ENCODE measurements around the gene NDC1. TPM values are rescaled to one million over a fixed set of nuclear protein-coding genes. Genes with fewer than 3 reads are reported as not detected.

The NDC1 gene
- total and polyA plus RNA-seq, 12 donors: 2.0 to 8.0 (median 5.7) TPM

- DNase-seq (no peak), ATAC-seq (no peak)
- Histone ChIP-seq H3K27ac (no peak overlapping the region), H3K9me3 (no peaks in the 10 kb centered on the region), H3K4me1 (no peaks in the 10 kb centered on the region), H3K27me3 (peaks cover 0 to 34% (median 18%) of the 10 kb centered on the region in 7 donors), H3K4me3 (no peak overlapping the region), H3K36me3 (no peaks in the 10 kb centered on the region)
- no peak for TF ChIP-seq CTCF (IDR thresholded peaks at IDR 0.05)
- intact Hi-C loops (cut with DNase I): no loop called here
- 73 to 75% methylated on average over 2 of the region's 2 CpGs for WGBS, 2 donors
Observed at GRCh38 chr1:53719469-53719868, 118.6 kb downstream of the NDC1 start.

GRCh38 chr1:53718443-53718842 lies 119.7 kb downstream of the NDC1 start:
- 77 to 81% methylated on average over 2 of the region's 2 CpGs for WGBS, 2 donors

DNA sequence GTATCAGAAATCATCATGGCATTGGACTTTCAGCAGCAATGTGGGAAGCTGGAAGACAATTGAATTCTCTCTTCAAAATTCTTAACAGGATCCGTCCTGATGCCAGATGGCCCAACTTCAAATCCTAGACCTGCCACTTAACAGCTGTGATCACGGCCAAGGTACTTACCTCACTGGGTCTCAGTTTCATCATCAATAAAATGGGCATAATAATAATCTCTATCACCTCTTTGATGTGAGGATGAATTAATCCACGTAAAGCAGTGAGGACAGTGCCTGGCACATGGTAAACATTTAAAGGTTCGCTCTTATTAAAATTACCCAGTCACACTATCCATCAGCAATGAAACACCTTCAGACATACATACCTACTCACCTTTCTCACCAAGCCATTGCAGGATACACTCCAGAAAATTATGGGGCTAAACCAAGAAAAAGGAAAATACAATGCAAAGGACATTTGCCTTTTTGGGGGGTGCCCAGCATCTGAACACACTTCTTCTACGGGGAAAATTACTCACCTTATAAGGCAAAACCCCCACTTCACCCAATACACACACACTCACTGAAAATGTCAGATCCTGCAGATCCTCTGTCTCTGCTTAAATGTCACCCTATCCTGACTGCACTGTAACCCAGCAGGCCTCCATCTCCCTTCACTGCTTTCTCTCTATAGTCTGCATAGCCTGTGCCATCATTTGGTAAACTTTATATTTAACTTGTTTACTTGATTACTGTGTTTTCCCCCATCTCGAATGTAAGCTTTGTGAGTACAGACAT lies 120.9 kb downstream of the NDC1 start:
- 83 to 88% methylated on average over 6 of the region's 6 CpGs for WGBS, 2 donors
- ATAC-seq (no peak), DNase-seq (no peak)

More at GRCh38 chr1:53718443-53718842, 119.7 kb downstream of the NDC1 start:
- intact Hi-C loops (cut with DNase I): no loop called here
- DNase-seq (no peak), ATAC-seq (no peak)
- H3K4me1 ChIP-seq: no peaks in the 10 kb centered on the region
- no peaks in the 10 kb centered on the region for H3K9me3 ChIP-seq
- no peaks in the 10 kb centered on the region for H3K36me3 ChIP-seq
- H3K27me3 ChIP-seq: peaks cover 0 to 42% (median 26%) of the 10 kb centered on the region in 7 donors
- H3K4me3 ChIP-seq: no peak overlapping the region
- TF ChIP-seq CTCF (IDR thresholded peaks at IDR 0.05): no peak
- no peak overlapping the region for H3K27ac ChIP-seq

GRCh38 chr1:53716150-53716549 lies 121.9 kb downstream of the NDC1 start:
- Histone ChIP-seq H3K36me3 (no peaks in the 10 kb centered on the region), H3K9me3 (no peaks in the 10 kb centered on the region), H3K27me3 (peaks cover 0 to 44% (median 26%) of the 10 kb centered on the region in 7 donors), H3K4me1 (no peaks in the 10 kb centered on the region), H3K4me3 (no peak overlapping the region), H3K27ac (no peak overlapping the region)
- intact Hi-C loops (cut with DNase I): no loop called here
- no peak for ATAC-seq
- WGBS, 2 donors: 66 to 70% methylated on average over 5 of the region's 5 CpGs
- TF ChIP-seq CTCF (IDR thresholded peaks at IDR 0.05): no peak
- DNase-seq: no peak

More for the DNA sequence above, 120.9 kb downstream of the NDC1 start:
- no peak for TF ChIP-seq CTCF (IDR thresholded peaks at IDR 0.05)
- intact Hi-C loops (cut with DNase I): no loop called here
- Histone ChIP-seq H3K36me3 (no peaks in the 10 kb centered on the region), H3K27ac (no peak overlapping the region), H3K4me3 (no peak overlapping the region), H3K9me3 (no peaks in the 10 kb centered on the region), H3K27me3 (peaks cover 0 to 44% (median 26%) of the 10 kb centered on the region in 7 donors), H3K4me1 (no peaks in the 10 kb centered on the region)

All from heart right ventricle (tissue), 16 donors.